ENCODE measurements around the gene ZSCAN1.
"Not testable (repeated sequence)": the region's sequence is repeated elsewhere in the genome, so short reads cannot be mapped to it uniquely, and the experiment has no call there.

Gene ZSCAN1

DNA sequence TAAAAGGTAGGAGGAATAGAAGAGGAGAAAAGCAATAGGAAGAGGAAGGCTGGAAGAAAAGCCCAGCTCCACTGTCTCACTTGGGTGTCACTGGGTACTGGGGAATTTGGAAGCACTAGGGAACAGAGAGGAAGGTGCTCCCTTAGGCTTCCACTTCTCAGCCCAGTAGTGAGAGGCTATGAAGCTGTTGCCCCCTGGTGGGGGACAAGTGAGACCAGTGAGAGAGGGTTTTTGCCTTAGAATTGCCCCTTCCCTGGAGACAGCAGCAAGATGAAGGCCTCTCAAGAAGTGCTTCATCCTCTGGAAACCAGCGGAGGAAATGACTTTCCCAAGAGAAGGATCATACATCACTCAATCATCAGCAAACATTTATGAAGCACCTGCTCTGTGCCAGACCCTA, 26.5 kb upstream of the ZSCAN1 start:
- H3K4me3 ChIP-seq (ENCODE audit: low read depth, low read length): no peak overlapping the region
- no peak for TF ChIP-seq CTCF (IDR thresholded peaks at IDR 0.05; ENCODE audit: insufficient read depth, low read depth, low read length, missing control alignments)
- no peak for DNase-seq (ENCODE audit: low read depth)

DNA sequence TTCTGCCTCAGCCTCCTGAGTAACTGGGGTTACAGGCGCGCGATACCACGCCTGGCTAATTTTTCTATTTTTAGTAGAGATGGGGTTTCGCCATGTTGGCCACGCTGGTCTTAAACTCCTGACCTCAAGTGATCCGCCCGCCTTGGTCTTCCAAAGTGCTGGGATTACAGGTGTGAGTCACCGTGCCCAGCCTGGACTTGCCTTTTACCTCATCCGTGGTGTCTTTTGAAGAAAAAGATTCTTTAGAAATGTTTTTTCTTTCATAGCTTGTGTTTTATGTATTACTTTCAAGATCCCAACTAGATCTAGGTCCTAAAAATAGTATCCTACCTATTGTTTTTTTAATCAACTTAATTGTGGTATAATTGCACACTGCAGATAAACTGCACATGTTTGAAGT, 24.9 kb upstream of the ZSCAN1 start:
- not testable (repeated sequence) for H3K4me3 ChIP-seq (ENCODE audit: low read depth, low read length); DNase-seq (ENCODE audit: low read depth)

DNA sequence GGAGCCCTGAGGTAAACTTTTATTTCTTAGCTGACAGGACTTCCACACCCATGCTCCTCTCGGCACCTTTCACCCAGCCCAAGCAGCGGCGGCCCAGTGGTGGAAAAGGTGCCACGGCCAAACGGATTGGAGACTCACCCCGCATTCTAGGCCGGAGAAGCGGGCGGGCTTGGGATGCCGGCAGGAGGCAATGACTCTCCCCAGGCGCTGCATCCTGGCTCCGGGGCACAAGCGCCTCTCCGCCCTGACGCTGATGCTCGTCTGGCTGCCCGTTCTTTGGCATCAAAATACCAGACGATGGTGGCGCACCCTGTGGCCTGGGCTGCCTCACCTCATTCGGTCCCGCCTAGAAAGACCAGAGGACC, 24.5 kb upstream of the ZSCAN1 start:
- no peak for DNase-seq (ENCODE audit: low read depth)
- no peak for TF ChIP-seq CTCF (IDR thresholded peaks at IDR 0.05; ENCODE audit: insufficient read depth, low read depth, low read length, missing control alignments)
- no peak overlapping the region for H3K4me3 ChIP-seq (ENCODE audit: low read depth, low read length)

GRCh38 chr19:58009666-58010301, 24.0 kb upstream of the ZSCAN1 start:
- H3K4me3 ChIP-seq (ENCODE audit: low read depth, low read length): no peak overlapping the region
- TF ChIP-seq CTCF (IDR thresholded peaks at IDR 0.05; ENCODE audit: insufficient read depth, low read depth, low read length, missing control alignments): no peak
- peak; percentile 19 for DNase-seq (ENCODE audit: low read depth)

GRCh38 chr19:58010507-58010906, 23.3 kb upstream of the ZSCAN1 start:
- no peak overlapping the region for H3K4me3 ChIP-seq (ENCODE audit: low read depth, low read length)
- DNase-seq (ENCODE audit: low read depth): no peak
- no peak for TF ChIP-seq CTCF (IDR thresholded peaks at IDR 0.05; ENCODE audit: insufficient read depth, low read depth, low read length, missing control alignments)

GRCh38 chr19:58014141-58014540, 19.7 kb upstream of the ZSCAN1 start:
- no peak overlapping the region for H3K4me3 ChIP-seq (ENCODE audit: low read depth, low read length)
- DNase-seq (ENCODE audit: low read depth): no peak
- no peak for TF ChIP-seq CTCF (IDR thresholded peaks at IDR 0.05; ENCODE audit: insufficient read depth, low read depth, low read length, missing control alignments)

GRCh38 chr19:58020129-58020528, 13.7 kb upstream of the ZSCAN1 start:
- no peak overlapping the region for H3K4me3 ChIP-seq (ENCODE audit: low read depth, low read length)
- DNase-seq (ENCODE audit: low read depth): no peak
- TF ChIP-seq CTCF (IDR thresholded peaks at IDR 0.05; ENCODE audit: insufficient read depth, low read depth, low read length, missing control alignments): no peak

All from GM12865 (cell line).